SIG-M5 (cell line): ENCODE results near the gene PLAGL1.
"Not testable (repeated sequence)": the region's sequence is repeated elsewhere in the genome, so short reads cannot be mapped to it uniquely, and the experiment has no call there.

Experiments
- DNase-seq: peaks from one replicate; lab custom pipeline; 2025; lab: John Stamatoyannopoulos, UW

The PLAGL1 gene

DNA sequence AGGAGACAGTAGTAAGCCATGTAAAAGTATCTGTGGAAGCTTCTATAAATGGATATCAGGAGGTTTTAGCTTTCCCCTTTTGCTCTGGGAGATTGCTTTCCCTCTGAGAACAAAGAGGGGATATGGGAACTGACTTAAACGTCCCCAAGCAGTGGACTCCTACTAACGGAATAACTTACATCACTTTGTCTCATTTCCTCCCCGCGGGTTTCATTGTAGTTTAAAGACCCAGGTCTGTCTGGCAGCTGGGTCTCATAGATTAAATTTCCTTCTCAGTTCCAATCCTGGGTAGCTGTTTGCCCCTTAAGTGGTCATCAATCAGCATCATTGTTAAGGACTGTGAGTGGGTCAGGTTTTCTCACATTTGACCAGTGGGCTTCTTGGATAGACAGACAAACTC lies 68.7 kb downstream of the PLAGL1 start:
- DNase-seq = no peak

DNA sequence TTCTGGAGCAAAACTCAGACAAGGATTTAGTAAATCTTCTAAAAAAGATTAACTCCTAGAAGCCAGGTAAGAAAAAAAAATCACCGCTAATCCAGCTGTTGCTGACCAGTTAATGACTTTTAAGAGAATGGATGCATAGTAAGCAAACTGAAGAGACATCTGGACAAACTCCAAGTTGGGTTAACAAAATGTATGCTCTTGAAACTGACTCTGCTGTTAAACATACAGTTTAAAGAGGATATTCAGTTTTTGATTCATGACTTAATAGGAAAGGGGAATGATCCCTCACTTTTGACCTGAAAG lies 70.4 kb downstream of the PLAGL1 start:
- no peak for DNase-seq

DNA sequence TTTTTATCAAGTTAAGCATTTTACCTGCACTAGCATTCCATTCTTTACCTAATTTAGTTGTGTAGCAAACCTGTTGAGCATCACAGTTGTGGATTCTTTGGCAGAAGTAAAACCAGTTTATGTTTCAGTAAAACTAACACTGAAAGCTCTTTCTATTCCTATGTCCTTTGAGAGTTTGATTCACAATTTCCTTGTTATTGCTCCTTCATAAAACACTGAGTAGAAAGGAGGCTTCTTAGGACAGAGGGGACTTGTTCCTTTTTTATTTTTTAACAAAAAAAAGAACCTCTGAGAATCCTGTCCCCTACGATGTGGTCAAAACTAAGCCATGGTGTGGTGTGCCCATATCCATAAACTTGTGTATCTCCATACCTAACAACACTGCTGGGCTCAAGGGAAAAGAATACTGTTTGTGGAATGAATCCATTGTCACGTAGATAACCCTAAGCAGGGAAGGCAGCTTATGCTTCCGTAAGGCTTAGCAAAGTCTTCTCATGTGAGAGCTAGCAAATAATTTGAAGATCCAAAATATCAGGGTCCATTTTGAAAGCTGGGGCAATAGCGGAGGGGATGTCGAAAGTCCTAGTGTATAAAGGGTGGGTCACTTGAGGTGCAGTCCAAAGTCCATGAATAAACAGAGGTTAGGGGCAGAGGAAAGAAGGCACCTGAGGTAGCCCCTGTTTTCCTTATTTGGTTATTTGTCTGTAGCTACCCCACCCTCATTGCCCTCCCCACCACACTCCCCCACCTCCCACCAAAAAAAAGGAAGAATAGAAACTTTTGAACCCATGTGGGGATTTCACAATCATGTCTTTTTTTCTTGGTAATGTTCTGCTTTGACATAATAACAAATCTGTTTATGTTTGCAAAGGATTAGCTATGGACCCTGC lies 71.0 kb downstream of the PLAGL1 start:
- no peak for DNase-seq

DNA sequence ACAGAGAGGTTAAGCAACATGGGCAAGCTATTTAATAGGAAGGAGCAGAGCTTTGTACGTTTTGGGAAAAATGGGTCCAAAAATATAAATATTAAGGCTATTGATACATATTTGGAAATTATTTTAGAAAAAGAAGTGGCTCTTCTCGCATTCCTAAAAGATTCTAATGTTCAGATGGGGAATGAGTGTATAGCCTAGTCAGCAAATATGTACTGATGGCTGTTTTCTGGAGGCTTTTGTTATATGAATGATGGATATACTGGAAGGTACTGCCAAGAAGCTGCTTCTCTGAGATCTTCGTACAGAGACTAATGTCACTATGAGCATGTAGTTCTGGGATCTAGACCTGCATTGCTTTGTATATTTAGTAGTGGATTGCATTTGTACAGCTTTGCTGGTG lies 71.7 kb downstream of the PLAGL1 start:
- no peak for DNase-seq

DNA sequence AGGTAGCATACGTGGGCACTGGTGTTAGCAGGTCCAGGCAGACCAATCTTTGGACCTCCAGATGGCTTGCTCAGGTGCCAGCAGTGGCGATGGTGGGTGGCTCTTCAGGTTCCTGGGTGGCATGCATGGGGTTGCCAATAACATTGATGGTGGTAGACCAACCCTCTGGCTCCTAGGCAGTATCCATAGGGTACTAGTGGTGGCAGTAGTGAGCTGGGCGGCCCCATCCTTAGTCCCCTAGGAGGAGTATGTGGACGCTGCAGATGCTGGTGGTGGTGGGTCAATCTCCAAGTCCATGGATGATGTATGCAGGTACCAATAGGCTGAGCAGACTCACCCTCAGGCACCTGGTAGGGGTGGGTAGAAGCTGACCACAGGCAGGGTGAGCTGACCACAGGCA lies 73.2 kb downstream of the PLAGL1 start:
- DNase-seq = no peak

DNA sequence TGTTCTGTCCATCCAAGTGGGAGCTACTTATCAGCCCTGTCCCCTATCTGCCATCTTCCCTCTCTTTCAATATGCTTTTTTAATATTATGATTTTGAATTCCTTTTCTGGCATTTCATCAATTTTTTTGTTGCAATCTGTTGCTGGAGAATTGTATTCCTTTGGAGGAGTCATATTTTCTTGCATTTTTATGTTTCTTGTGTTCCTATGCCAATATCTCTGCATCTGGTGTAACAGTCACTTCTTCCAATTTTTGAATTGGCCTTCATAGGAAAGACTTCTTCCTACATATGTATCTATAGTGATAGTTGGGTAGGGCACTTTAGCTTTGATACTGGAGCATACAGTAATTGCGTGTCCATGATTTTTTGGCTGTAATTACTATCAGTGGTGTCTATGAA lies 73.7 kb downstream of the PLAGL1 start:
- no peak for DNase-seq

DNA sequence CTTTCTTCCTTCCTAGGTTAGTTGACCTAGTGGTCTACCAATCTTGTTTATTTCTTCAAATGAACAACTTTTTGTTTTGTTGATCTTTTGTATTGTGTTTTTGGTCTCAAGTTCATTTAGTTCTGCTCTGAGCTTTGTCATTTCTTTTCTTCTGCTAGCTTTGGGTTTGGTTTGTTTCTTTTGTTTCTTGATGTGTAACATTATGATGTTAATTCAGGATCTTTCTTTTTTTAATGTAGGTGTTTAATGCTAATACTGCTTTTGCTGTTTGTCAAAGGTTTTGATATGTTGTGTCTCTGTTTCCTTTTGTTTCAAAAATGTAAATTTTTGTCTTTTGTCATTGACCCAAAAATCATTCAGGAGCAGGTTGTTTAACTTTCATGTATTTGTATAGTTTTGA lies 78.1 kb downstream of the PLAGL1 start:
- DNase-seq = no peak

DNA sequence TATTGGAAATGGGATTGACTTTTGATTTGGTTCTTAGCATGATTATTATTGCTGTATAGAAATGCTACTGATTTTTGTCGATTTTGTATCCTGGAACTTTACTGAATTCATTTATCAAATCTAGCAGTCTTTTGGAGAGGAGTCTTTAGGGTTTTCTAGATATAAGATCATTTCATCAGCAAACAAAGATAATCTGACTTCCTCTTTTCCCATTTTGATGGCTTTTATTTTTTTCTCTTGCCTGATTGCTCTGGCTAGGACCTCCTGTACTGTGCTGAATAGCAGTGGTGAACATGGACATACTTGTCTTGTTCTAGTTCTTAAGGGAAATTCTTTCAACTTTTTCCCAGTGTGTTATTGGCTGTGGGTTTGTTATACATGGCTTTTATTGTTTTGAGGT lies 79.2 kb downstream of the PLAGL1 start:
- no peak for DNase-seq

DNA sequence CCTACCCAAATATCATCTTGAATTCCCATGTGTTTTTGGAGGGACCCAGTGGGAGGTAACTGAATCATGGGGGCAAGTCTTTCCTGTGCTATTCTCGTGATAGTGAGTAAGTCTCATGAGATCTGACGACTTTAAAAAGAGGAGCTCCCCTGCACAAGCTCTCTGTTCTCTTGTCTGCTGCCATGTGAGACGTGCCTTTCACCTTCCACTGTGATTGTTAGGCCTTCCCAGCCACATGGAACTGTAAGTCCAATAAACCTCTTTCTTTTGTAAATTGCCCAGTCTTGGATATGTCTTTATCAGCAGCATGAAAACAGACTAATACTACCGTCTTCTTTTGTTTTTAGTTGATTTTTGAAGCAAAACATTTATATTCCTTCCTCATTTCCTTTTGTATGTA lies 91.0 kb downstream of the PLAGL1 start:
- not testable (repeated sequence) for DNase-seq

DNA sequence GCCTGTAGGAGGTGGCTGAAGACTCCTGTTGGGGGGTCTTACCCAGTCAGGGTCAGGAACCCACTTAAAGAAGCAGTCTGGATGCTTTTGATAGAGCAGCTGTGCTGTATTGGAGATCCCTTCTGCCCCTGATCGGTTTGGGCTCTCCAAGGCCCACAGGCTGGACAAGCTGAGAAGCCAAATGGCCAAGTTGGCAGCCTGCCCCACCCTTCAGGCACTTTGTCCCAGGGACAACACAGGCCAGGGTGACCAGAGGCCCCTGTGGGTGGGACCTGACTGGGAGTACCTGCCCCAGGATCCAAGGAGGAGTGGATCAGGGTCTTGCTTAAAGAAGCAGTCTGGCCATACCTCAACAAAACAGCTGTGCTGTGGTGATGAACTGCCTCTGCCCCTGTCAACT lies 95.4 kb downstream of the PLAGL1 start:
- DNase-seq = no peak

DNA sequence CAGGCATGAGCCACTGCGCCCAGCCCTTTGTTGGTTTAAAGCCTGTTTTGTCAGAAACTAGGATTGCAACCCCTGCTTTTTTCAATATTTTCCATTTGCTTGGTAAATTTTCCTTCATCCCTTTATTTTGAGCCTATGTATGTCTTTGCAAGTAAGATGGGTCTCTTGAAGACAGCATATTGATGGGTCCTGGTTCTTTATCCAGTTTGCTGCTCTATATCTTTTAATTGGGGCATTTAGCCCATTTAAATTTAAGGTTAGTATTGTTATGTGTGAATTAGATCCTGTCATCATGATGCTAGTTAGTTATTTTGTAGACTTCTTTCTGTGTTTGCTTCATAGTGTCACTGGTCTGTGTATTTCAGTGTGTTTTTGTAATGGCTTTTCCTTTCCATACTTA lies 97.0 kb downstream of the PLAGL1 start:
- no peak for DNase-seq

DNA sequence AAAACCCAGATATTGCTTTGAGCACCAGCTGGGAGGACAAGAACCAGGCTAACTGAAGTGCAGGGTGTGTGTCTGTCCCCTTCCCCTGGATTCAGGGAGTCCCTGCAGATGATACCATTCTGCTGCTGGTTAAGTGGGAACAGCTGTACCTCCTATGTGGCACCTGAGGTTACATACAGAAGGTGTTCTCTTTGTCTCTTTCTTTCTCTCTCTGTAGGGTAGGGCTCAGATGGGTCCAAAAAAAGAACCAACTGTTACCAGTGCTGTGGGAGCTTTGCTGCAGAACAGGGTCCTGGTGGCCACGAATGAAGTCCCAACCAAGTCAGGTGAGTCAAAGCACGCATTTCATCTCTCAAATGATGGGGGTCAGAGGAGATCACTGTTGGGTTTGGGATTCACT lies 105.2 kb downstream of the PLAGL1 start:
- DNase-seq = no peak

DNA sequence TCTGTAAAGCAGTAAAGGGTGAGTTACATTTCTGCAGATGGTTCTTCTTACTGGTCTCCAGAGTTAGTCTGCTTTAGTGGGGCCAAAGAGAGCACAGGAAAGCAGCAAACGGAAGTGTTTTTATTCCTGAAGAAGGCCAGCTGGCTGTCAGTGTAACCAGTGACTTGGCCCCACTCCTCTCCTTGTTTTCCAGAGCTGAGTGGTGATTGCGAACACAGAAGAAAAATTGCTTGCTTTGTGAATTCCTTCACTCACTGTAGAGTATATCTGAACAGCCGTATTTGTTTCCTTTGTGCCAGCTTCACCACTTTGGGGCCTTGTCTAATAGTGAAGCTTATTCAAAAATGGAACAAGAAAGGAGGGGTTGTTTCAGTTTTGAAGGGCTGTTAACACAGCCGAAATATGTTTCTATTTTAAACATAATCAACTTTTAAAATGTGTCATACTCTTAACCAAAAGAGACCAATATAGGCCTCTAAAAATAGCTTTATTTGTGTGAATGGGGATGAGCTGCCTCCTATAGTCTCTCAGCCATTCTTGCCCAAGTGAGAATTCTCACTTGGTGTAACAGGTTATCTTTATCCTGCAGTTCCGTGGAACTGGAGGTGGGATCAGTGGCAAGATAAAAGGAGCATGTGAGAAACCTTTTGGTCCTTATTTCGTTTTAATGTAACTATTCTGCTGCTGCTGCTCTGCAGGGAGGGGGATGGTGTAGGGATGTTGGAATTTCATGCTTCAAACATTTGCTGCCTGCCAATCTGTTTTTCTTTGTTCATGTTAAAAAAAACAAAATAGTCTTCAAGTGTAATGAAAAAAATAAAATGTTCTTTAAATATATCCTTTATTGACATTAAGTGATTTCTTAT lies 105.9 kb downstream of the PLAGL1 start:
- DNase-seq = no peak

DNA sequence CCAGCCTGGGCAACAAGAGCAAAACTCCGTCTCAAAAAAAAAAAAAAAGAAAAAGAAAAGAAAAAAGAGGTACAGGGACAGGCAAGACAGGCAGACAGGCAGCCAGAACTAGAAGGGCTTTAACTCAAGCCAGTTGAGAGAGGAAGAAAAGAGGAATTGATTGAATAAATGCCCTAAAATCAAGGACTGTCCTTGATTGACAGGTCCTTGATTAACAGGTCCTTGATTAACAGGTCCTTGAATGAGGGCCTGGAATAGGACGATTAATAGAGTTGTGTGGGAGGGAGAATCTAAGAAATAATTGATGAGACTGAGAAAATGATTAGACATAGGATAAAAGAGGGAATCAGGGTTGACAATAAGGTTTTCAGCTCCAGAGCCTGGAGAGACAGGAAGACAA lies 107.7 kb downstream of the PLAGL1 start:
- DNase-seq = no peak

DNA sequence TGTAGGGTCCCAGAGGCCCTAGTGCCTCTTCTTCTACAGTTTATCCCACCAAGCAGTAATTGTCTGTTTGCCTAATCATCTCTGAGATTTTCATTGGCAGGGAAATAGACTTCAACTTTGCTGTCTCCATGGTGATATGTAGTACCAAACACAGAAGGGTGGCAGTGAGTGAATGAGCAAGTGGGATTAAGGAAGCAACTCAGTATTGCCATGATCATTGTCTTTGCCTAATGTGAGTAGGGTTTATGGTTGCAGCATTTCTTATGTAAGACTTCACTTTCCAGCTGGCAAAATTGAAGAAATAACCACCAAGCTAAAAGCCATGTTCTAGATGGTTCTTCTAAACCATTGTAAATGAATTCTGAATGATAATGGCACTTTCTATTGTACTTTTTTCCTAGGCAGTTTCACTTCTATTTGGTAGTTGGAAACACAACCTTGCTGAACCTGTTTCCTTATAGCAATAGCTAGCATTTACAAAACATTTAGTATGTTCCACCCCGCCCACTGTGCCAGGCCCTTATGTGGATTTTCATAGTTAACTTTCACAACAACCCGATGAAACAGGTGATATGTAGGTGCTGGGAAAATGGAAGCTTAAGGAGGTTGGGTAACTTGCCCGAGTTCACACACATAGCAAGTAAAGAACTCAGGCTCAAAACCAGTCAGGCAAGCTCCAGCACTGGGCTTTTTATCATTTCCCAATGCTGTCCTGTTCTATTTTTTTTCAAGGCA lies 111.8 kb downstream of the PLAGL1 start:
- DNase-seq = no peak

DNA sequence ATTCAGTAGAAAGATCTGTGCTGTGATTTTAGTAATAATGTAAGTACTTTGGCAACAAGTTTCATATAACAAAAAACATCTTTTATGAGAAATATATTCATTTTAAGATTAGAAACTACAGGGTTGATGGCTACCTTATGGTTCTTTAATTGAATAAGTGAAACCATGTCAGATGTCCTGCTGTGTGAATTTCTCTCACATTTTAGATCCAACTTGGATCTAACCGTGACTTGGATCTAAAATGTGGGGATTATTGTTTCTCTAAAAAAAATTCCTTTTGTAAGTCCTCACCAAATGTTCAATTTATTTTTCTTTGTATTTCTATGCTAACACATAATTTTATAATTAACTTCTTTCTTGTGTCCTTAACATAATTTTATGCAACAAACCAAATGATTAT lies 113.4 kb downstream of the PLAGL1 start:
- DNase-seq = no peak
